ENCODE data around the gene KCNJ5.

KCNJ5 gene

DNA sequence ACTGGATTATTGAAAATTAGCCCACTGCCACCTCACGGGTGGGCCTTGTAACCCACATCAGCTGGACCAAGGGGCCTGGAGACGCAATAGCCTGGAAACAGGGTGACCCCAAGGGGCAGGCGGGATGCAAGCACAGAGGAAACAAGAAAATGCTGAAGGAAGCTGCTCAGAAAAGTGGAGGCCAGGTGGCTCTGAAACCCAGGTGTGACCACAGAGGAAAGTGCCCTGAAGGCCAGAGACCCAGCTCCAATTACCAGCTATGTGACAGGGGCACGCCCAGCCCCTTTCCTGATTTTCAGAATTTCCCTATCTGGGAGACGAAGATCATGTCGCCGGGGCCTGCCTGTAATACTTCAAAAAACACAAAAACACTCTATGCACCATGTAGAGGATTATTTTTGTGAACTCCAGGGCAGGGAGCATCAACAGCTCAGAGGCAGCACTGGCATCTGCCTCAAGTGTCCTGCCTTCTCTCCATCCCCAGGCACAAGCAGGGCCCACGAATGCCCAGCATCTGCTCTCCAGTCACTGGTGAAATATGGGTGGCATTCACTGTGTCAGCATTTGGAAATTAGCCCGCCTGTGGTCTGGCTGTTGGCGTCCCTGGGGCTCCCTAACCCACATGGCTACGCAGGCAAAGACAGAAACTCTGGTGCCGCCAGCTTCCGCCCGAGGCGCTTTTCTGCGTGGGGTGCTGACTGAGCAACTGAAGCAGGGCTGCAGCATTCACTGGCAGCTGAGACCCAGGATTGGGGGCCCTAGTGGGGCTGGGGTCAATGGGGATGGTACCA, 30.4 kb upstream of the KCNJ5 start:
- DNase-seq (ENCODE audit: low spot score): no peak
- TF ChIP-seq CTCF (IDR thresholded peaks at IDR 0.05; ENCODE audit: extremely low read depth, missing control alignments): no peak

DNA sequence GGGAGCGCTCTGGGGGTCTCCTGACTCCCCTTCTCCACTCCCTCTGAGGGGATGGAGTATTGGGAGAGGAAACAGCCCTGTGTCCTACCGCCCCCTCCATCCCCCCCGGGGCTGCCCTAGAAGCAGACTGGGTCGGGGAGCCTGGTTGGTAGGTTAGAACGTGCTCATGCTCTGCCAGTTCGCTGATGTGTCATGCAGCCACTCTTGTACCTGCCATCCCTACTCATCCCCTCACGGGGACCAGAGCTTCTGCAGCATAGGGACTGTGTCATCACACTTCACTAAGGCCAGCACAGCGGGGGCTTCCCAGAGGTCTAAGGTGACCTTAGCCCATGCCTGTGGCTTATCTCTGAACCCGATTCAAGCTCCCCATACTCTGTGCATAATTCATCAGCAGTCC, 28.8 kb upstream of the KCNJ5 start:
- DNase-seq (ENCODE audit: low spot score): no peak
- no peak for TF ChIP-seq CTCF (IDR thresholded peaks at IDR 0.05; ENCODE audit: extremely low read depth, missing control alignments)

DNA sequence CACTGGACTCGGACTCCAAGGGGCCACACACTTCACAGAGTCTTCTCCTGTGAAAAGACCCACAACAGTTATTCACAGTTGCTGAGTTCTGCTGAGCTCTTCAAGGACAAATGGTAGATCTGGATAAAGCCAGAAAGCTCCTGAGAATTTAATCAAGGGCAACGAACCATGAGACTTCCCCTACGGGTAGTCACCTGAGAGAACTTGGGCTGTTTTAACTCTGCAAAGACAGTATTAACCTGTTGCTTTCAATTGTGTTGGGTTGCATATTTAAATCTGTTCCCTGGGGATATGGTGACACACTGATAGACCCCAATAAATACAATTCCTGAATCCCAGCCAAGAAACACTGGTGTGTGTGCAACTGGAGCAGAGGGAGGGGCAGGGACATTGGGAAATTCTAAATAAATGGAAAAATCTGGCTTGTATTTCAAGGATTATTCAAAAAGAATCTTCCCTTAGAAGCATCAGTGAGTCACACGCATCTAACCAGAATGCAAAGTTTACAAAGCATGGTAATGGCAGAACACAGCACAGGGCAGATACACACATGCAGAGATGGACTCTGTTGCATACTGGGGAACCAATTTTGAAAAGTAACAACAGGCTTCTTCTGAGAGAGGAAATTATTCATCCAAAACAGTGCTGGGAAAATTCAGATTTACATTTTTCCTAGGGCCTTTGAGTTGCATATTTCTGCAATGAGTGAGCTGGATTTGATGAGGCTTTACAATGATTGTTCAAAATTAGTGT, 28.1 kb upstream of the KCNJ5 start:
- no peak for TF ChIP-seq CTCF (IDR thresholded peaks at IDR 0.05; ENCODE audit: extremely low read depth, missing control alignments)
- no peak for DNase-seq (ENCODE audit: low spot score)

DNA sequence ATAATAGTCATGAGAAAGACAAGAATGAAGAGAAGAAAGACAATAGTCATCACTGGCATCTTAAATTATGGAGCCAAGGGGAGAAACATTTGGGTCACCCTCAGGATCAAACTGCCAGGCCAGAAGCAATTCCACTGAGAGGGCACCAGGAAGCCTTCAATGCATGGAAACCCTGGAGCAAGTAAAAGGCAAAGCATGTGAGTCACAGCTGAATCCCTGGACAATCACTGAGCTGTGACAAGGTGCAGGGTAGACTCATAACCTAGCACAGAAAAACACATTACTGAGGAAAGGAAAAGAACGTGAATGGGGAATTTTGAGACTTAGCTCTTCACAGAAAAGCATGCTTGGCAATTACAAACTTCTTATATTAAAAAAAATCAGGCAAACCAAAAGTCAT, 25.7 kb upstream of the KCNJ5 start:
- no peak for TF ChIP-seq CTCF (IDR thresholded peaks at IDR 0.05; ENCODE audit: extremely low read depth, missing control alignments)
- no peak for DNase-seq (ENCODE audit: low spot score)

DNA sequence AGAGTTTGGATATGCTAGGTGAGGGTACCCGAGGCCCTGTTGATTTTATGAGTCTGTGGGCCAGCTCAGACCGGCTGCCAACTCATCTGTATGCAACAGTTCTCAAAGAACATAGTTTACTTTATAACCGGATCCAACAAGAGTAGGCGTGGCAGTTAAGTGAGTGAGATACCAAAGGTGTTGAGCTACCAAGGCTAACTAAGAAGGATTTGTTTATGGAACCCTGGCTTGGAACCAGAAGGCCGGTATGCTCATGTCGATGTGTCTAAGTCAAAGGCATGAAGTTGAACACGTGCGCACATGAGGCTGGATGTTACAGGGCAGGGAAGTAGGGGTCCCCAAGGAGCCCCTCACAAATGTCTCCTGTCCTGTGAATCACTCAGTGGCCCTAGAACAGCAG, 23.9 kb upstream of the KCNJ5 start, which contains the start of gene KCNJ1:
Gene KCNJ1, minus strand, starts transcription at position 20 of the 400 bp plus-strand sequence. CDS start 27,053 bp downstream, outside the sequence.
- no peak for DNase-seq (ENCODE audit: low spot score)

DNA sequence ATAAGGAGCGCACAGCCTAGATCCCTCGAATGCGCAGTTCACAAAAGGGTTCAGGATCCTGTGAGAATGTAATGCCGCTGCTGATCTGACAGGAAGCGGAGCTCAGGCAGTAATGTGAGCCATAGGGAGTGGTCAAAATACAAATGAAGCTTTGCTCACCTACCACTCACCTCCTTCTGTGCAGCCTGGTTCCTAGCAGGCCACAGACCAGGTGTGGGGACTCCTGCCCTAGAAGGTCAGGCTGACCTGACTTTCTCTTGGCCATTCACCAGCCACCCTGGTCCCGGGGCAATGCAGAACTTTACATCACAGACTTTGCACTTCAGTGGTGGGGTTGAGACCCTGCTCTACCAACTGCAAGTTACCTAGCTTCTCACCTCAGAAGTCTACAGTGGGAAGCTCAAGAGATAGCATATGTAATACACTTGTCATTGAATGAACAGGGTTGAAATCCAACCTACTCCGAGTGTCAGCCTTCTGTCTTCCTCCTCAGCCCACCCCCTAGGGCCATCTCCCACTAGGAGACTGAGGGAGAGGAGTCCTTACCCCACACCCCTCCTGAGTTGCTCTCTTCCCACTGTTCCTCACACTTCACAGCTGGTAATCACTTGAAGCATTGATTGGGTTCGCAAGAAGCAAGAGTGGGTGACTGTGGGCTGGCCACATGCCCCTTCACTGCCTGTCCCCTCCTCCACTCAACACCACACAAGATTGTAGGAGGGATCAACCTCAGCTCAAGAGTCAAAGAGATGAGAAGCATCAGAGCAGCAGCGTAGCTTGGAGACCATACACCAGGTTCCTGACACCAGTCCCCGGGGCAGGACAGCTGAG, 22.1 kb upstream of the KCNJ5 start:
- no peak for TF ChIP-seq CTCF (IDR thresholded peaks at IDR 0.05; ENCODE audit: extremely low read depth, missing control alignments)

More for the DNA sequence above, 23.9 kb upstream of the KCNJ5 start, which contains the start of gene KCNJ1:
- no peak for TF ChIP-seq CTCF (IDR thresholded peaks at IDR 0.05; ENCODE audit: extremely low read depth, missing control alignments)

More for the DNA sequence above, 22.1 kb upstream of the KCNJ5 start:
- no peak for DNase-seq (ENCODE audit: low spot score)

Data from GM20000 (cell line).